Muscle of back (tissue), 11 donors: Measurements from ENCODE around the gene METAP1D. TPM values are rescaled to one million over a fixed set of nuclear protein-coding genes. Genes with fewer than 3 reads are reported as not detected.
"Not testable (repeated sequence)": the region's sequence is repeated elsewhere in the genome, so short reads cannot be mapped to it uniquely, and the experiment has no call there.

Experiments used
- DNase-seq, 3 donors: peaks; one replicate each; pipeline versions ENCODE4 v3.0.0 to v3.0.0-alpha.2; 2013
- polyA plus RNA-seq, 10 donors: library from polyadenylated mRNA; unstranded; fragments of 120-200 nt; gene quantifications; one replicate each; pipeline ENCODE4 v1.2.1, GENCODE V29; 2013; ENCODE audit not compliant: insufficient read length in 10 of 10

The METAP1D gene
- polyA plus RNA-seq, 10 donors, result 7.3 to 20.2 (median 10.4) TPM

- no peak for DNase-seq
Measured at GRCh38 chr2:172047566-172048507, 48.1 kb downstream of the METAP1D start.

DNA sequence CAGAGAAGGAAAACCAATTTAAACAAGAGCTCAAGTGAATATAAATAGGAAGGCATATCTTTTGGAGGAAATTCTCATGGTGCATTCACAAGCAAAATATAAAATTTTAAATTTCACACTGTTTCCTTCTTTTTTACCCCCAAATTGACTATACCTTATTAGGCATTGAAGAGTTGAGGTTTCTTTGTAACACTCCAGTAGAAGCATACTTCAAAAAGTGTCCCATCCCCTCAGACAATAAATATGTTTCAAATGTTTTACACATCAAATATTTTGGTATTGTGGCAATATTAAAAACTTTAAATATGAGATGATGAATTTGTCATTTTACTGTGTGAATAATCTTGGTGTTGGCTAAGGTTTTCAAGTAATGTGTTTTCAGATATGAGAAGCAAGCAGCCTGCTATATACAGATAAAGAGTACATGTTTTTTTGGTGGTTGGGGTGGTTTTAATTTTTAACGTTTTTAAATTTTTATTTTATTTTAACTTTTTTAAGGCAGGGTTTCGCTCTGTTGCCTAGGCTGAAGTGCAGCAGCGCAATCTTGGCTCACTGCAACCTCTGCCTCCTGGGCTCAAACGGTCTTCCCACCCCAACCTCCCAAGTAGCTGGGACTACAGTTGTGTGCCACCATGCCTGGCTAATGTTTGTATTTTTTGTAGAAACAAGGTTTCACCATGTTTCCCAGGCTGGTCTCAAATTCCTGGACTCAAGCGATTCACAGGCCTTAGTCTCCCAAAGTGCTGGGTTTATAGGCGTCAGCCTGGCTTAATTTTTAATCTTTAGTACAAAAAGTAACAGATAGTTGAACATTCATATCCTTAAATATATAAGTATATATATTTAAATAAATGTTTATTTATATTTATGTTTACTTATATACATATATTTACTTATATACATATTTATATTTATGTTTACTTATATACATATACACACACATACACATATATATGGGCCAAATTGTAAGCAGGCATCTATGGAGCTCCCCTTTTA, 49.1 kb downstream of the METAP1D start:
- DNase-seq, result no peak

DNA sequence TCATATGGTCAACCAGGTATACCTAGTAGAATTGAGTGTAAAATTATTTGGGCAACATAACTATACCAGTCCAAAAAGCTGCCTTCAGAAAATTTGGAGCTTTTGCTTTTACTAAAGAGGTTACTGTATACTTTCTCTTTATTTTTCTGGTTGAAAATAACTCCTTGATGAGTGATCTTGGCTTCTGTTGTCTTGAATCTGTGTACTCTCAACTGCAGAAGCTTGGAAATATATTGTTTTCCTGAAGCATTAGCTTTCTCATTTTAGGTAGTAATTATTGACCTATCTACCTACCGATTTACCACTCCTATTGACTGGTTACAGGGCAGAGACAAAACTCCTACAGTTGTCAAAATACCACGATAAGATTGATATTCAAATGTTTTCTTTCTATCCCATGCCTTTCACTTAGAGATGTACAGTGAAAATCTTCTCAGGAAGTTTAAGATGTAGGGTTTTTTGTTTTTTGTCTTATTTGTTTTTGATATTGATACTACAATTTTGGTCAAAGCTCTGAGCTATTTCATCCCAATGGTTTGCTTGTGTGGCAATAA, 49.9 kb downstream of the METAP1D start:
- DNase-seq, result no peak

DNA sequence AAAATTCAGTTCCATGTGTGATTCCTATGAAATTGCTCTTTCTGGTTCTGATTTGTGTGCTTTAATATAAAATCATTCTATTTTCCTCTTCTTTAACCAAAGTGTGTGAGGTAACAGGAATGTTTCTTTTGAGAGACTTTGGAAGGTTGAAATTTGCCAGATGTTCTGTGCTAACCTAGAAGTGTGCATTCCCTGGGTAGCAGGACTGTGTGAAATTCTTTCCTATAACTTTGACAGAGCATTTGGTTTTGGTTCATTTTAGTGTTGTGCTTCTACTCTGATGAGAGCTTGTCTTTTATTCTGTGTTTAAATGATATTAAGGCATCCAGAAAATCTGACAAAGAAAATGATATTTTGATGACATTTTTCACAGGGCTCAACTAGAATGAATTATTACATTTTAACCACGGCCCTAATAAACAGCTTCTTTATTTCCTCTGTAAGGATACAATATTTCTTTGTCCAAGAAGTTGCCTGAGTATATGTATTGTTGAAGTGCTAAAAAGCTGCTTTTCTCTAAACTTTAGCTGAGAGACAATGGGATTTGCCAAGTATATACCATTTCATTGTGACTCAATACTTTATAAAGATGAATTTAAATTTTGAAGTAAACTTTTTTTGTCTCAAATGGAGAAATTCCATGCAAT, 50.8 kb downstream of the METAP1D start:
- no peak for DNase-seq

DNA sequence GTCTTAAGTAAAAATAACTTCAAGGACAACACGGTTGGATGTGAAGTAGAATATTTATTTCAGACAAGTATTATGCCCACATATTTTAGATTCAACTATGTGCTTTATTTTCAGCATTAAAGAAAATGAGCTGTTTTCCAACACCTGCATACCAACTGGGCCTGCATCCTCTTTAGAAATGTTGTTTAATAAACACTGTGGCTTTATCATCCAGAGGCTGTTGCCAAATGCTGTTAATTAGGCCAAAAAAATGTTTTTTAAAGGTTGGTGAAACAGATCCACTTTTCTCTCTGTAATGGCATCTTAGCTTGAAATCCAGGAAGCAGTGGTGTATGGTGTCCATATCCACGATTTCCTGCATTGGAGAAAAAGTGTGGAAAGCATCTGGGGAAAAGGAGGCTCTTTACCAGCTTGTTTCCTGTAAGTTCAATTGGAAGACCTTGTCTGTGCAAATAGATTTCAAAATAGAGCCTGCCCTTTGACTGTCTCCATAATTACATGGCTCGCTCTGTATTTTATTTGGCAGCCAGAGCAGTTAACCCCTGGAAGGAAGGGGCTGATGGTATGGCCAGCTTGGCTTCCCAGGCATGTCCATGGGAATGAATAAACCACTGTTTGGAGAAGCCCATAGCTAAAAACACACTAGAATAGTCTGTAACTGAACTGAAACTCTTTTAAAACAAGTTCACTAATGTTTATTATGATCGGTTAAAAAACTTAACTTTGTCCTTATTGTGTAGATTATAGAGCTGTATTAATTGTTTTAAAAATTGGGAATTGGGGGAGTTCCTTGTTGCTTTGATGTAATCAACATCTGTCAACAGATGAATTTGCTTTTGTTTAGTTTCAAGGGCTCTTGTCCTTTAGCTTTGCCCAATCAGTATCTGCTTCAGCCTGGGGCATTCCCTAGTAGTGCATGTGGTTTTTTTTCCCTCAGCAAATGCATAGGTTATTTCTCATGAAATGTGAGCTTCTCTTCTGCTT, 52.5 kb downstream of the METAP1D start:
- DNase-seq, result no peak

DNA sequence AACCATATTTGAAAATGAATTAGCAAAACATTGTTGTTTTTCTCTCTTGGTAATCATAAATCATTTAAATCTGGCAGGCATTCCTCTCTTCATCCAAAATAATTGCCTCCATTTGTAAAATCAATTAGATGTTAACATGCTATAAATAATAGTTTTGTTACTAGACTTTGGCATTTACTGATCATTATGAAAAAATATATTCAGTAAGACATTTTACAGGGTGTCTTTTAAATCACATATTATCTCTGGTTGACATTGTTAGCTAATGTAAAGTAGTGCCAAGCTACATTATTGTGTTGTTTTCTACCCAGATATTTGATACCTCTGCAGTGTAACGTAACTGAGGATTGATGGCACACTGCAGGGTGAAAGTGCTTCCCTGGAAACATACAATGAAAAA, 53.7 kb downstream of the METAP1D start:
- DNase-seq, result no peak

DNA sequence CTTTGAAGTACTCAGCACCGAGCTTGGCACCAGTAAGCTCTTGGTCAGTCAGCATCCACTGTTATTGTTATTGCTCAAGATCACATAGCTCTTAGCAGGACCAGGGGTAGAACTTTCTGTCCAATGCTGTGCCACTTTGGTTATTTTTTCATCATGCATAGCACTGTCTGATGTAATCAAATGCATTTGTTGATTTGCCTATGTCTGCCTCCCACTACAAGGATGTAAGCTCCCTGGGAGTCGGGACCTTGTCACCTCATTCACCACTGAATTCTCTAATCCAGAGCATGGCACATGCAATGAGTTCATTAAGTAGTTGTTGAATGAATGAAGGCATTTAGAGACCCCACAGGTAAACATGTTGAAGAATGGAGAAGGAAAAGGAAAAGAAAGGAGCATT, 56.5 kb downstream of the METAP1D start:
- DNase-seq, result no peak

- DNase-seq, result no peak
Measured at GRCh38 chr2:172058660-172059059, 58.9 kb downstream of the METAP1D start.

DNA sequence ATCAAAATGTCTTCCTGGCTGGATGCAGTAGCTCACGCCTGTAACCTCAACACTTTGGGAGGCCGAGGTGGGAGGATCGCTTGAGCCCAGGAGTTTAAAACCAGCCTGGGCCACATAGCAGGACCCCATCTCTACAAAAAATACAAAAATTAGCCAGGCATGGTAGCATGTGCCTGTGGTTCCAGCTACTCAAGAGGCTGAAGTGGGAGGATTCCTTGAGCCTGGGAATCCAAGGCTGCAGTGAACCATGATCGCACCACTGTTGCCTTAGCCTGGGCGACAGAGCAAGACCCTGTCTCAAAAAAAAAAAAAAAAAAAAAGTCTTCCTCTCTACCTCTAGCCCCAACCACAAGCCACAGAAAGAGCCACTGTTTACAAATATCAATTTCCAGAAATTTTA, 60.4 kb downstream of the METAP1D start:
- not testable (repeated sequence) for DNase-seq

DNA sequence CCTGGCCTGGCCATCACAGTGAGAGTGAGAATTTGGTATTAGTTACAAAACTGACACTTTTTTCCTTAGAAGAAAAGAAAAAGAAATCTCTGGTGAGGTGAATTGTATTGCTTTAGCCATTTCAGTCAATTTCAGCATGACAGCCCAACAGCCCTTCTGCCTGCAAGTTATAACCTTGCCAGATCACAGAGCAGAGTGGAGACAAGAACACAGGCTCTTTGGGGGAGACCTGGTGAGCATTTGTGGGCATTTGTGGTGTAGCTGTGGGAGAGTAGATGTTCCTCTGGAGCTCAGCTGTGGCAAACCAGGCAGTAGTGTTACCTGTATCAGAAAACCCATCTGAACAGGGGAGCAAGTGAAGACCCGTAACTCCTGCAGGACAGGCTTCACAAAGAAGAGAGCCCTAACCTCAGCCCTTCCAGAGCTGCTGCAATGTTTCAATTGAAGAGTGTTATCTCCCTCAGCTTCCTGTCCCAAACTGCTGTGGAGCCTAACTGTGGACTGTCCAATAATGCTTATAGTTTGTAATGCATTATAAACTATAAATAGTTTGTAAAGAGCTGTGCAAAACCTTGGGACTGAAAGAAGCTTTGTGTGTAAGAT, 62.8 kb downstream of the METAP1D start:
- DNase-seq, result no peak

GRCh38 chr2:172063446-172063845, 63.7 kb downstream of the METAP1D start:
- DNase-seq, result no peak

DNA sequence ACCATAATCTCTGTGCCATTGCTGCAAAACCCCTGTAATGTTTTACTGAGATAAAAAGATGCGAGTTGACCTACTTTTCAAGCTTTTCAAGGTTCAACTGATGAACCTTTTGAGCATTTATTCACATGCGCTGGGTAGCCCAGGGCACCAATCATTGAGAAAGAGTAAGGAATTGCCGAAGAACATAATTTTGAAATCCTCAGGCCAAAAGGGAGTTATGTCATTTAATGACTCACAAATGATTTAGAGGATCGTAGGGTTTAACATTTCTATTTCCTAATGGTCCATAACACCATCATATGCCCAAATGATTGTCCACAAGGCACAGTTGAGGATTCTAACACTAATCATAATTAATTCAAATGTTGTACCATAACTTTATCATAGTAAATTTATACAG, 65.4 kb downstream of the METAP1D start:
- DNase-seq, result no peak

DNA sequence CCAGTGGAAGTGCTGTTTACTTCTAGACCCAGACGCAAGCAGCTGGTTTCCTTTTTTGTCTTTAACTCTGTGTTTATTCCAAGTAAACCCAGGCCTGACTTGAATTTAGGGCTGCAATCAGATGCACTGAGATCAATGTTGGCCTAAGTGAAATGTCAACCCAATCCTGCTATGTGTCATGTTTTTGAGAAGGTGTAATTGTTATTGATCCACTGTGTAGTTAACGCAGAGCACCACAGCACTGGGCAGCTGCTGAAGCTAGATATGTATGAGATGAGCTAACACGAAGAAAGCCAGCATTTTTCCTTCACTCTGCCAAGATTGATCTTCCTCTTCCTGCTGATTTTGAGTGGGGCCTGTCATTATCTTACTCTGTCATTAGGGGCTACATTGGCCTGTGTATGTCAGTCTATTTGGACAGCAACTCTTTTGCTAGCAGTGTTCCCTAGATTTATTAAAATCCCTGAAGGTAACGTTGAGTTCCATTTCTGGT, 66.7 kb downstream of the METAP1D start:
- no peak for DNase-seq

GRCh38 chr2:172067905-172068304, 68.2 kb downstream of the METAP1D start:
- not testable (repeated sequence) for DNase-seq

- DNase-seq, result no peak
Measured at GRCh38 chr2:172070936-172071335, 71.2 kb downstream of the METAP1D start.

DNA sequence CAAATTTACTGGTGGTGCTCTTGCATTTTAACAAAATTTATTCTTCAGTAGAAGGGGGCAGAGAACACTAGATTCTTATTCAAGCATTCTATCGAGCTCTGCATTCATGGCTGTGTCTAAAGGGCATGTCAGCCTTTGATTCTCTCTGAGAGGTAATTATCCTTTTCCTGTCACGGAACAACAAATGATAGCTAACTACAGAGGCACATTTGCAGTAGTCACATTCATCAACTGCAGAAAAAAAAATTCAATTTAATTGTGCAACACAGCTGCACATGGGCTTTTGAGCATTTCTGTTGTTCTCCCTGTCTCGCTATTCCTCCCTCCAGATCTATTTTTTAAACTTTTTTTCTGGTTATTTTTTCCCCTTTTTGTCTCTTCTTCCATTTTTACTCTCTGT, 72.5 kb downstream of the METAP1D start:
- DNase-seq, result no peak

GRCh38 chr2:172072706-172073105, 73.0 kb downstream of the METAP1D start:
- DNase-seq, result no peak

DNA sequence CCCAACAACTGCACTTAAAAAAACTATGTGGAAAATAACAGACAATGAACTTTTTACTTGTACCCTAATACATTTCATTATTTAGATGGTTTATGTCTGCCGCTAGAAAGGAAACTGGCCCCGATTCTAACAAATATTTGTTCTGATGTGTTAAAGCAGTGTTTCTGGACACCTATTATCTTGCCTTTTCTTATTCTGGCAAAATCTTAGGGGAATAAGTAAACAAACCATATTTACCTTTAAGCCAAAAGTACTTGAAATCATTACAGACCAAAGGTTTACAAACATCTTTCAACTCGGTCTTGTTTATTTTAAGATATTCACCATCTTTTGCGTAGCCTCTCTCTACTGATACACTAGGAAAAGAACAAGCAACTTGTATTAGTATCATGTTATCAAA, 73.8 kb downstream of the METAP1D start:
- no peak for DNase-seq

- no peak for DNase-seq
Measured at GRCh38 chr2:172074254-172074653, 74.5 kb downstream of the METAP1D start.

- DNase-seq, result no peak
Measured at GRCh38 chr2:172079416-172079815, 79.7 kb downstream of the METAP1D start.
